HepG2 (cell line): ENCODE data around the gene CDCP2. TPM values are rescaled to one million over a fixed set of nuclear protein-coding genes. Genes with fewer than 3 reads are reported as not detected.

Experiments used
- ATAC-seq: fragments of 200-7000 bp; cut with Tn5 transposase; 3 replicates; pipeline ENCODE4 v1.9.1; 2020; ENCODE audit warnings: mild to moderate bottlenecking, moderate library complexity
- BruUV-seq: library from RNA; stranded (reverse); fragments of 400-500 nt; replicated peaks from 2 replicates; lab custom pipeline; 2021; lab: Mats Ljungman, UMichigan
- CTCF ChIA-PET: fragments of 300-600 bp; formaldehyde crosslinking; extraction: SDS; loops from one replicate; lab custom pipeline; 2021; ENCODE audit warnings: low total read pairs, inconsistent platforms, low intra/inter-chr PET ratio; lab: Yijun Ruan, JAX
- POLR2A ChIA-PET: fragments of 350-600 bp; sonication (Branson Sonifier 250); formaldehyde crosslinking; loops from one replicate; lab custom pipeline; 2020; ENCODE audit warnings: antibody characterized with exemption, inconsistent platforms; lab: Yijun Ruan, JAX
- DNase-seq: peaks from one replicate; pipeline ENCODE4 v3.0.0-alpha.2; 2015; ENCODE audit warnings: low spot score
- FAIRE-seq: peaks from 3 replicates; lab custom pipeline; 2011; peaks lifted over from hg19 to GRCh38; lab: Jason Lieb, UNC
- H2AFZ ChIP-seq: one replicate; pipeline ENCODE4 v1.6.1; 2011; ENCODE audit warnings: low read length, inconsistent platforms
- H3K27ac ChIP-seq: fragments of 300-600 bp; 3 replicates; pipeline ENCODE4 v1.8.0; 2011; ENCODE audit warnings: mixed run types, mild to moderate bottlenecking, mixed read lengths, low read length, inconsistent platforms; ENCODE audit not compliant: insufficient read depth; ENCODE audit errors: extremely low read length
- H3K27me3 ChIP-seq, 2 experiments: fragments of 200-600 bp in 1 of 2; 2 replicates in 1 of 2; 3 replicates in 1 of 2; pipeline versions ENCODE4 v1.6.0 to v1.8.0; 2011; ENCODE audit warnings: low read length in 2 of 2, mild to moderate bottlenecking in 2 of 2, moderate library complexity in 2 of 2, inconsistent platforms in 1 of 2; ENCODE audit not compliant: insufficient read depth in 2 of 2, control insufficient read depth in 1 of 2
- H3K36me3 ChIP-seq, 2 experiments: fragments of 200-600 bp in 1 of 2; replicated peaks in 1 of 2; 2 replicates in 1 of 2; 3 replicates in 1 of 2; pipeline versions ENCODE4 v1.5.1 to v1.8.0; 2011; ENCODE audit warnings: low read length in 2 of 2, inconsistent platforms in 1 of 2; ENCODE audit not compliant: insufficient read depth in 2 of 2, control insufficient read depth in 1 of 2
- H3K4me1 ChIP-seq: 2 replicates; pipeline ENCODE4 v1.5.1; 2012; ENCODE audit warnings: low read length, inconsistent platforms; ENCODE audit not compliant: insufficient read depth
- H3K4me2 ChIP-seq: 2 replicates; pipeline ENCODE4 v1.6.0; 2011; ENCODE audit warnings: low read depth, low read length, inconsistent platforms
- H3K4me3 ChIP-seq, 3 experiments: fragments of 200-600 bp in 1 of 3; sonication (generic), shearing (Covaris generic) in 1 of 3; replicated peaks in 1 of 3; 2 replicates each; pipeline ENCODE4 v1.5.1; 2011 to 2016; ENCODE audit warnings: low read length in 3 of 3, inconsistent platforms in 2 of 3, low read depth in 2 of 3, mild to moderate bottlenecking in 2 of 3, control low read depth in 1 of 3, mixed read lengths in 1 of 3; ENCODE audit not compliant: insufficient read depth in 1 of 3
- H3K79me2 ChIP-seq: one replicate; pipeline ENCODE4 v1.6.1; 2011; ENCODE audit warnings: low read length, inconsistent platforms; ENCODE audit not compliant: insufficient read depth
- H3K9ac ChIP-seq: 2 replicates; pipeline ENCODE4 v1.6.0; 2011; ENCODE audit warnings: mild to moderate bottlenecking, low read depth, low read length, inconsistent platforms; ENCODE audit not compliant: insufficient read depth
- H3K9me3 ChIP-seq: 2 replicates; pipeline ENCODE4 v1.5.1; 2012; ENCODE audit warnings: mild to moderate bottlenecking, low read length
- H4K20me1 ChIP-seq: 2 replicates; pipeline ENCODE4 v1.6.0; 2011; ENCODE audit warnings: inconsistent platforms, mild to moderate bottlenecking, low read length, moderate library complexity; ENCODE audit not compliant: insufficient read depth
- DDIT3 ChIP-seq: sonication (generic); formaldehyde crosslinking; IDR thresholded peaks from 2 replicates; pipeline ENCODE4 v1.4.0; 2020; ENCODE audit warnings: mild to moderate bottlenecking, missing genetic modification reagents
- ESRRA ChIP-seq: sonication (generic); formaldehyde crosslinking; IDR thresholded peaks from 2 replicates; pipeline ENCODE4 v1.5.1; 2020; ENCODE audit warnings: mild to moderate bottlenecking, low read depth, missing genetic modification reagents
- MXD3 ChIP-seq: IDR thresholded peaks from 2 replicates; pipeline ENCODE4 v1.6.1; 2016; ENCODE audit warnings: mild to moderate bottlenecking, missing biosample characterization, missing genetic modification reagents
- PHF20 ChIP-seq: sonication (generic); formaldehyde crosslinking; IDR thresholded peaks from 2 replicates; pipeline ENCODE4 v1.5.0; 2020; ENCODE audit warnings: mild to moderate bottlenecking, missing genetic modification reagents
- TAF1 ChIP-seq: sonication (generic); formaldehyde crosslinking; IDR thresholded peaks from 2 replicates; pipeline ENCODE4 v1.4.0; 2020; ENCODE audit warnings: missing genetic modification reagents
- THAP8 ChIP-seq: sonication (generic); formaldehyde crosslinking; IDR thresholded peaks from 2 replicates; pipeline ENCODE4 v1.5.1; 2020; ENCODE audit warnings: missing genetic modification reagents, mild to moderate bottlenecking, borderline replicate concordance
- ZBTB26 ChIP-seq: IDR thresholded peaks from 2 replicates; pipeline ENCODE4 v1.6.1; 2016; ENCODE audit warnings: missing compliant biosample characterization, missing genetic modification reagents, borderline replicate concordance
- ZNF251 ChIP-seq: sonication (generic); formaldehyde crosslinking; IDR thresholded peaks from 2 replicates; pipeline ENCODE4 v1.9.0; 2021; ENCODE audit warnings: mild to moderate bottlenecking, missing genetic modification reagents
- ZNF430 ChIP-seq: sonication (generic); formaldehyde crosslinking; IDR thresholded peaks from 2 replicates; pipeline ENCODE4 v1.9.0; 2021; ENCODE audit warnings: mild to moderate bottlenecking, missing genetic modification reagents
- ZNF558 ChIP-seq: sonication (generic); formaldehyde crosslinking; IDR thresholded peaks from 2 replicates; pipeline ENCODE4 v1.9.0; 2022; ENCODE audit warnings: mild to moderate bottlenecking, missing genetic modification reagents, borderline replicate concordance
- ZNF598 ChIP-seq: sonication (generic); formaldehyde crosslinking; IDR thresholded peaks from 2 replicates; pipeline ENCODE4 v1.5.1; 2020; ENCODE audit warnings: mild to moderate bottlenecking, missing genetic modification reagents, borderline replicate concordance
- ZNF652 ChIP-seq: IDR thresholded peaks from 2 replicates; pipeline ENCODE4 v1.6.1; 2016; ENCODE audit warnings: low read depth, borderline replicate concordance
- ZZZ3 ChIP-seq: sonication (generic); formaldehyde crosslinking; IDR thresholded peaks from 2 replicates; pipeline ENCODE4 v1.4.0; 2020; ENCODE audit warnings: missing genetic modification reagents, mild to moderate bottlenecking, borderline replicate concordance
- WGBS: methylation state at CpG from one replicate; pipeline ENCODE4 v1.1.6; 2017; ENCODE audit warnings: low lambda C conversion rate; 5-methylcytosine and 5-hydroxymethylcytosine counted together
- in situ Hi-C: cut with HindIII; loops from 2 replicates; pipeline ENCODE4 v1.10.0; 2017; ENCODE audit warnings: low pct_unique_long_range_greater_than_20kb; ENCODE audit not compliant: extremely low pct_ligation_motif_present
- intact Hi-C: fragments of 100-400 bp; cut with micrococcal nuclease; formaldehyde crosslinking; loops from one replicate; pipeline ENCODE4 v1.10.0; 2022; ENCODE audit not compliant: unreplicated experiment
- polyA plus RNA-seq, 8 experiments: library from polyadenylated mRNA; depleted of rRNA in 3 of 8; stranded (reverse) in 7 of 8; unstranded in 1 of 8; fragments of >200 nt; fragmentation: Illumina TruSeq in 4 of 8; extraction: Trizol in 4 of 8; gene quantifications; 2 replicates each; pipeline versions ENCODE4 v1.2.1 to v1.2.3, GENCODE V29; 2011 to 2016; ENCODE audit warnings: low read depth in 4 of 8, missing spikeins in 1 of 8, mixed read lengths in 1 of 8; ENCODE audit not compliant: insufficient read depth in 1 of 8
- total RNA-seq, 5 experiments: library from RNA; depleted of rRNA; stranded (reverse); fragments of >200 nt; fragmentation: Illumina TruSeq; extraction: Trizol; gene quantifications; 2 replicates each; pipeline ENCODE4 v1.2.3, GENCODE V29; 2016; ENCODE audit warnings: low read depth in 1 of 5
- TF ChIP-seq, protein P1 (sequence below): sonication (generic); formaldehyde crosslinking; IDR thresholded peaks from 2 replicates; pipeline ENCODE4 v1.5.1; 2020; ENCODE audit warnings: mild to moderate bottlenecking, moderate library complexity, missing genetic modification reagents
- TF ChIP-seq, protein P2 (sequence below): fragments of 450-650 bp; IDR thresholded peaks from 2 replicates; pipeline ENCODE4 v1.6.1; 2017; ENCODE audit warnings: mild to moderate bottlenecking

The CDCP2 gene
- total and polyA plus RNA-seq, 2 of the 13 experiments (the other 11 are each of a cell fraction or from before 2014, with no cell fraction given), result not detected

- TF ChIP-seq THAP8 (no peak), ZZZ3 (CRISPR knock-in tag) (no peak), PHF20 (CRISPR knock-in tag) (no peak), ZNF598 (no peak)
Observed at GRCh38 chr1:54134295-54134694, 18.5 kb downstream of the CDCP2 start (continued).

DNA sequence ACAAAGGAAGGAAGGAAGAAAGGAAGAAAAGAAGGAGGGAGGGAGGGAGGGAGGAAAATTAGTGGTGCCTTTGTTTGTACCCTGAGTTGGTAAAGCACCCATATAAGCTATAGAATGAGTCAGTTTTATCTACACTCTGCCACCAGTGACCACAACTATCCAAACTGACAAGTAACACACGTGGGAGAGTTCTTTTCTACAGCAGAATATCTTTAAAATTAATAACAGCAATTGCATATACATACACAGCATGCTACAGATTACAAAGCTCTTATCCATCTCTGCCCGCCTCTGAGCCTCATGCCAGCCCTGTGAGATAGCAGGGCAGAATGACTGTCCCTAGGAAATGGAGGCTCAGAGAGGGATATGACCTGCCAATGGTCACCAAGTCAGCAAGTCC, 20.3 kb downstream of the CDCP2 start:
- FAIRE-seq (no peak), DNase-seq (no peak), ATAC-seq (no peak)
- TF ChIP-seq ZNF652 (CRISPR knock-in tag) (no peak), TAF1 (no peak), ZNF558 (CRISPR knock-in tag) (no peak), ZNF251 (CRISPR knock-in tag) (no peak), MXD3 (CRISPR knock-in tag) (no peak), ZNF430 (CRISPR knock-in tag) (no peak), DDIT3 (CRISPR knock-in tag) (no peak), ZBTB26 (CRISPR knock-in tag) (no peak), ESRRA (CRISPR knock-in tag) (no peak)
- TF ChIP-seq, protein P1, sequence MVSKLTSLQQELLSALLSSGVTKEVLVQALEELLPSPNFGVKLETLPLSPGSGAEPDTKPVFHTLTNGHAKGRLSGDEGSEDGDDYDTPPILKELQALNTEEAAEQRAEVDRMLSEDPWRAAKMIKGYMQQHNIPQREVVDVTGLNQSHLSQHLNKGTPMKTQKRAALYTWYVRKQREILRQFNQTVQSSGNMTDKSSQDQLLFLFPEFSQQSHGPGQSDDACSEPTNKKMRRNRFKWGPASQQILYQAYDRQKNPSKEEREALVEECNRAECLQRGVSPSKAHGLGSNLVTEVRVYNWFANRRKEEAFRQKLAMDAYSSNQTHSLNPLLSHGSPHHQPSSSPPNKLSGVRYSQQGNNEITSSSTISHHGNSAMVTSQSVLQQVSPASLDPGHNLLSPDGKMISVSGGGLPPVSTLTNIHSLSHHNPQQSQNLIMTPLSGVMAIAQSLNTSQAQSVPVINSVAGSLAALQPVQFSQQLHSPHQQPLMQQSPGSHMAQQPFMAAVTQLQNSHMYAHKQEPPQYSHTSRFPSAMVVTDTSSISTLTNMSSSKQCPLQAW (CRISPR knock-in tag), result no peak
- TF ChIP-seq, protein P2, sequence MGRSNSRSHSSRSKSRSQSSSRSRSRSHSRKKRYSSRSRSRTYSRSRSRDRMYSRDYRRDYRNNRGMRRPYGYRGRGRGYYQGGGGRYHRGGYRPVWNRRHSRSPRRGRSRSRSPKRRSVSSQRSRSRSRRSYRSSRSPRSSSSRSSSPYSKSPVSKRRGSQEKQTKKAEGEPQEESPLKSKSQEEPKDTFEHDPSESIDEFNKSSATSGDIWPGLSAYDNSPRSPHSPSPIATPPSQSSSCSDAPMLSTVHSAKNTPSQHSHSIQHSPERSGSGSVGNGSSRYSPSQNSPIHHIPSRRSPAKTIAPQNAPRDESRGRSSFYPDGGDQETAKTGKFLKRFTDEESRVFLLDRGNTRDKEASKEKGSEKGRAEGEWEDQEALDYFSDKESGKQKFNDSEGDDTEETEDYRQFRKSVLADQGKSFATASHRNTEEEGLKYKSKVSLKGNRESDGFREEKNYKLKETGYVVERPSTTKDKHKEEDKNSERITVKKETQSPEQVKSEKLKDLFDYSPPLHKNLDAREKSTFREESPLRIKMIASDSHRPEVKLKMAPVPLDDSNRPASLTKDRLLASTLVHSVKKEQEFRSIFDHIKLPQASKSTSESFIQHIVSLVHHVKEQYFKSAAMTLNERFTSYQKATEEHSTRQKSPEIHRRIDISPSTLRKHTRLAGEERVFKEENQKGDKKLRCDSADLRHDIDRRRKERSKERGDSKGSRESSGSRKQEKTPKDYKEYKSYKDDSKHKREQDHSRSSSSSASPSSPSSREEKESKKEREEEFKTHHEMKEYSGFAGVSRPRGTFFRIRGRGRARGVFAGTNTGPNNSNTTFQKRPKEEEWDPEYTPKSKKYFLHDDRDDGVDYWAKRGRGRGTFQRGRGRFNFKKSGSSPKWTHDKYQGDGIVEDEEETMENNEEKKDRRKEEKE, result no peak
- Histone ChIP-seq H2AFZ (no peak overlapping the region), H3K36me3 (no peaks in the 10 kb centered on the region), H3K27ac (no peak overlapping the region), H3K9me3 (no peaks in the 10 kb centered on the region), H3K27me3 (peaks cover 0 to 14% of the 10 kb centered on the region in 2 experiments; a peak in 2 of 5 replicates), H3K4me1 (peaks cover 25% of the 10 kb centered on the region), H3K4me2 (no peak overlapping the region), H4K20me1 (no peaks in the 10 kb centered on the region), H3K9ac (no peak overlapping the region), H3K79me2 (no peaks in the 10 kb centered on the region), H3K4me3 (no peak overlapping the region)
- ChIA-PET POLR2A (no interaction called here), CTCF (no interaction called here)
- no TSS peak for BruUV-seq
- intact Hi-C loops (no loop called here), in situ Hi-C loops (no loop called here)
- WGBS, result 23% methylated on average over 2 of the region's 2 CpGs
